GM12878 (cell line): Measurements from ENCODE around the gene CTSC. TPM values are rescaled to one million over a fixed set of nuclear protein-coding genes. Genes with fewer than 3 reads are reported as not detected.

Source experiments
- ATAC-seq: fragments of 200-7000 bp; cut with Tn5 transposase; 3 replicates; pipeline ENCODE4 v1.9.1; 2020; ENCODE audit warnings: mild to moderate bottlenecking, moderate library complexity
- BruUV-seq: library from RNA; stranded (reverse); fragments of 400-500 nt; replicated peaks from 2 replicates; lab custom pipeline; 2021; lab: Mats Ljungman, UMichigan
- CTCF ChIA-PET: fragments of 300-600 bp; sonication (Branson Sonifier 250); formaldehyde crosslinking; extraction: SDS; loops from one replicate; lab custom pipeline; 2021; ENCODE audit warnings: inconsistent platforms; lab: Yijun Ruan, JAX
- POLR2A ChIA-PET: fragments of 350-600 bp; formaldehyde crosslinking; extraction: SDS; loops from one replicate; lab custom pipeline; 2021; ENCODE audit warnings: inconsistent platforms; lab: Charles Lee
- RAD21 ChIA-PET: fragments of 300-600 bp; sonication (Branson Sonifier 250); formaldehyde crosslinking; loops from one replicate; lab custom pipeline; 2023; ENCODE audit warnings: antibody characterized with exemption; ENCODE audit not compliant: unreplicated experiment; lab: Charles Lee
- SMC1A ChIA-PET: fragments of 300-600 bp; sonication (Branson Sonifier 250); formaldehyde crosslinking; loops from one replicate; lab custom pipeline; 2023; ENCODE audit not compliant: unreplicated experiment, uncharacterized antibody; lab: Charles Lee
- DNase-seq: peaks from one replicate; pipeline ENCODE4 v3.0.0-alpha.2; 2011; ENCODE audit warnings: low read depth, low spot score
- FAIRE-seq: peaks from 3 replicates; lab custom pipeline; 2011; peaks lifted over from hg19 to GRCh38; lab: Jason Lieb, UNC
- H2AFZ ChIP-seq: 2 replicates; pipeline ENCODE4 v1.6.0; 2011; ENCODE audit warnings: low read depth, low read length, control low read depth; ENCODE audit not compliant: control insufficient read depth
- H3K27ac ChIP-seq: 2 replicates; pipeline ENCODE4 v1.5.1; 2011; ENCODE audit warnings: control low read depth; ENCODE audit not compliant: control insufficient read depth, insufficient read depth
- H3K27me3 ChIP-seq, 2 experiments: replicated peaks in 1 of 2; 2 replicates each; pipeline versions ENCODE4 v1.6.0 to v1.6.1; 2011; ENCODE audit warnings: low read length in 1 of 2; ENCODE audit not compliant: control insufficient read depth in 2 of 2, insufficient read depth in 2 of 2
- H3K36me3 ChIP-seq, 2 experiments: 2 replicates each; pipeline ENCODE4 v1.5.1; 2011; ENCODE audit warnings: low read length in 1 of 2; ENCODE audit not compliant: control insufficient read depth in 2 of 2, insufficient read depth in 2 of 2
- H3K4me1 ChIP-seq: 2 replicates; pipeline ENCODE4 v1.6.1; 2011; ENCODE audit warnings: mild to moderate bottlenecking, low read length, moderate library complexity, mixed read lengths; ENCODE audit not compliant: control insufficient read depth, insufficient read depth
- H3K4me2 ChIP-seq: 2 replicates; pipeline ENCODE4 v1.6.0; 2011; ENCODE audit warnings: control low read depth; ENCODE audit not compliant: control insufficient read depth, insufficient read depth
- H3K4me3 ChIP-seq: fragments of 200-600 bp; sonication (generic); 2 replicates; pipeline ENCODE4 v1.5.1; 2016
- H3K79me2 ChIP-seq: 2 replicates; pipeline ENCODE4 v1.6.0; 2011; ENCODE audit warnings: low read length; ENCODE audit not compliant: control insufficient read depth, insufficient read depth
- H3K9ac ChIP-seq: 2 replicates; pipeline ENCODE4 v1.8.0; 2011; ENCODE audit warnings: low read length, control low read depth, mixed read lengths; ENCODE audit not compliant: control insufficient read depth, insufficient read depth
- H3K9me3 ChIP-seq: replicated peaks from 3 replicates; pipeline ENCODE4 v1.5.1; 2011; ENCODE audit warnings: mild to moderate bottlenecking, low read length; ENCODE audit not compliant: control insufficient read depth, insufficient read depth
- H4K20me1 ChIP-seq: 2 replicates; pipeline ENCODE4 v1.6.0; 2011; ENCODE audit not compliant: control insufficient read depth, insufficient read depth
- BCL11A ChIP-seq: IDR thresholded peaks from 2 replicates; pipeline ENCODE4 v1.6.1; 2011; ENCODE audit warnings: low read depth, low read length
- BHLHE40 ChIP-seq, 2 experiments: fragments of 450-650 bp in 1 of 2; IDR thresholded peaks; 2 replicates each; pipeline ENCODE4 v1.6.1; 2011 to 2017; ENCODE audit warnings: low read depth in 2 of 2, borderline replicate concordance in 1 of 2, improper control_type of control experiment in 1 of 2, low read length in 1 of 2, mild to moderate bottlenecking in 1 of 2
- DPF2 ChIP-seq: fragments of 450-650 bp; IDR thresholded peaks from 2 replicates; pipeline ENCODE4 v1.6.1; 2017; ENCODE audit warnings: mild to moderate bottlenecking
- FOS ChIP-seq: IDR thresholded peaks from 3 replicates; pipeline ENCODE4 v1.6.1; 2011; ENCODE audit warnings: borderline replicate concordance; ENCODE audit not compliant: insufficient read length; ENCODE audit errors: extremely low read depth
- FOXM1 ChIP-seq: IDR thresholded peaks from 2 replicates; pipeline ENCODE4 v1.6.1; 2012; ENCODE audit warnings: low read depth, mild to moderate bottlenecking, inconsistent platforms, low read length, moderate library complexity
- HCFC1 ChIP-seq: fragments of 150-350 bp; IDR thresholded peaks from 2 replicates; pipeline ENCODE4 v1.6.1; 2014; ENCODE audit warnings: low read length
- IKZF2 ChIP-seq, 2 experiments: fragments of 450-650 bp; IDR thresholded peaks; 2 replicates each; pipeline ENCODE4 v1.6.1; 2017; ENCODE audit warnings: mild to moderate bottlenecking in 2 of 2, moderate library complexity in 2 of 2
- MEF2B ChIP-seq: fragments of 450-650 bp; IDR thresholded peaks from 2 replicates; pipeline ENCODE4 v1.6.1; 2018; ENCODE audit warnings: mild to moderate bottlenecking, moderate library complexity; ENCODE audit not compliant: partially characterized antibody, poor library complexity, severe bottlenecking
- MLLT1 ChIP-seq: fragments of 450-650 bp; IDR thresholded peaks from 2 replicates; pipeline ENCODE4 v1.6.1; 2016; ENCODE audit warnings: mild to moderate bottlenecking
- MTA2 ChIP-seq: fragments of 450-650 bp; IDR thresholded peaks from 2 replicates; pipeline ENCODE4 v1.6.1; 2016; ENCODE audit warnings: low read depth, mild to moderate bottlenecking, moderate library complexity
- MXI1 ChIP-seq: fragments of 150-350 bp; IDR thresholded peaks from 2 replicates; pipeline ENCODE4 v1.6.1; 2011; ENCODE audit warnings: low read depth, mild to moderate bottlenecking, inconsistent platforms, low read length, improper control_type of control experiment
- NBN ChIP-seq: fragments of 450-650 bp; IDR thresholded peaks from 2 replicates; pipeline ENCODE4 v1.6.1; 2016
- NR2C1 ChIP-seq: fragments of 450-650 bp; IDR thresholded peaks from 2 replicates; pipeline ENCODE4 v1.6.1; 2017; ENCODE audit warnings: antibody characterized with exemption, mild to moderate bottlenecking, moderate library complexity
- NR2F1 ChIP-seq: fragments of 450-650 bp; conservative IDR thresholded peaks from 2 replicates; pipeline ENCODE4 v1.6.1; 2017; ENCODE audit warnings: mild to moderate bottlenecking
- PAX8 ChIP-seq: fragments of 450-650 bp; IDR thresholded peaks from 2 replicates; pipeline ENCODE4 v1.6.1; 2017; ENCODE audit warnings: mild to moderate bottlenecking, moderate library complexity
- POU2F2 ChIP-seq: IDR thresholded peaks from 3 replicates; pipeline ENCODE4 v1.6.1; 2011; ENCODE audit warnings: low read depth, mild to moderate bottlenecking, low read length, borderline replicate concordance
- RELB ChIP-seq: fragments of 450-650 bp; IDR thresholded peaks from 2 replicates; pipeline ENCODE4 v1.6.1; 2017; ENCODE audit warnings: low read depth, mild to moderate bottlenecking, moderate library complexity
- RUNX3 ChIP-seq: IDR thresholded peaks from 2 replicates; pipeline ENCODE4 v1.6.1; 2012; ENCODE audit warnings: low read length, inconsistent platforms
- SREBF1 ChIP-seq: IDR thresholded peaks from 2 replicates; pipeline ENCODE4 v1.6.1; 2012; ENCODE audit warnings: mild to moderate bottlenecking, low read length
- ZNF384 ChIP-seq: IDR thresholded peaks from 2 replicates; pipeline ENCODE4 v1.6.1; 2012; ENCODE audit warnings: low read depth, mild to moderate bottlenecking, low read length, improper control_type of control experiment, borderline replicate concordance
- WGBS: methylation state at CpG from one replicate; pipeline ENCODE4 v1.1.6; 2016; ENCODE audit warnings: low lambda C conversion rate; ENCODE audit not compliant: insufficient replicate concordance, insufficient coverage; ENCODE audit errors: missing lambda C conversion rate; 5-methylcytosine and 5-hydroxymethylcytosine counted together
- in situ Hi-C: fragments of 300-500 bp; cut with MboI; formaldehyde crosslinking; loops from 9 replicates; pipeline ENCODE4 v1.14.3; 2018; ENCODE audit warnings: mixed read lengths
- intact Hi-C: fragments of 100-400 bp; cut with micrococcal nuclease; formaldehyde crosslinking; loops from one replicate; pipeline ENCODE4 v1.14.2; 2022; ENCODE audit not compliant: unreplicated experiment
- polyA plus RNA-seq, 11 experiments: library from polyadenylated mRNA; depleted of rRNA in 4 of 11; unstranded in 6 of 11; stranded (reverse) in 5 of 11; fragments of >200 nt; fragmentation: Nextera tagmentation in 4 of 11; fragmentation: Illumina TruSeq in 1 of 11; extraction: Ambion mirVana in 4 of 11; extraction: Trizol in 1 of 11; gene quantifications; 1 replicate in 1 of 11; 2 replicates in 10 of 11; pipeline versions ENCODE4 v1.2.1 to v1.2.3, GENCODE V29; 2011 to 2016; ENCODE audit warnings: inconsistent platforms in 2 of 11, missing spikeins in 2 of 11, low read depth in 1 of 11
- total RNA-seq, 4 experiments: library from RNA; depleted of rRNA in 3 of 4; stranded (reverse); fragments of >200 nt in 3 of 4; fragmentation: Illumina TruSeq in 1 of 4; extraction: Trizol in 1 of 4; gene quantifications; 2 replicates each; pipeline versions ENCODE4 v1.2.1 to v1.2.3, GENCODE V29; 2013 to 2021

Gene CTSC
- total and polyA plus RNA-seq, 10 of the 15 experiments (the other 5 are each of a cell fraction or from before 2014, with no cell fraction given): 289 to 1,123 (median 430) TPM

- peak; percentile 64; the same call in 1 of the 2 replicates for TF ChIP-seq MXI1
- TF ChIP-seq, all 136 proteins: peak for 17
Observed at GRCh38 chr11:88354912-88355311, 17.4 kb upstream of the CTSC start (continued).

- no peaks in the 10 kb centered on the region for H3K9me3 ChIP-seq
- FAIRE-seq (no peak), ATAC-seq (peak; percentile 70), DNase-seq (no peak)
- H3K27ac ChIP-seq: peak overlapping the region; percentile 83
- intact Hi-C loops: loop anchor here (1.0 kb wide), 1 partner anchor 17 kb away; the partner anchor contains the start of gene CTSC
- no peaks in the 10 kb centered on the region; a peak in 1 of 4 replicates for H3K36me3 ChIP-seq
- peaks cover 13% of the 10 kb centered on the region for H3K79me2 ChIP-seq
- H3K9ac ChIP-seq: peak overlapping the region; percentile 45
- POLR2A ChIA-PET: interaction anchor here (1.4 to 9.6 kb wide), 5 partner anchors 11 to 52 kb away, joined by 3 to 116 read pairs (median 28); partner anchors contain the start of gene CTSC
- H3K4me2 ChIP-seq: peak overlapping the region; percentile 61
- H4K20me1 ChIP-seq: no peaks in the 10 kb centered on the region
- H3K4me1 ChIP-seq: peaks cover 42% of the 10 kb centered on the region
- in situ Hi-C loops: no loop called here
- peak overlapping the region; percentile 51; the same call in 1 of the 2 replicates for H2AFZ ChIP-seq
- peak overlapping the region; percentile 17; the same call in 1 of the 2 replicates for H3K4me3 ChIP-seq
- CTCF ChIA-PET: interaction anchor here (1.0 to 6.5 kb wide), 13 partner anchors 8 to 190 kb away, joined by 3 to 42 read pairs (median 4); partner anchors contain the start of gene CTSC
- WGBS: 22% methylated on average over 4 of the region's 4 CpGs
- RAD21 ChIA-PET: interaction anchor here (1.1 to 11.0 kb wide), 10 partner anchors 9 to 250 kb away, joined by 3 to 299 read pairs (median 8); partner anchors contain the start of gene CTSC
- no peaks in the 10 kb centered on the region for H3K27me3 ChIP-seq
- SMC1A ChIA-PET: interaction anchor here (0.5 to 11.2 kb wide), 17 partner anchors 9 to 252 kb away, joined by 3 to 171 read pairs (median 8); partner anchors contain the start of gene CTSC
- no TSS peak for BruUV-seq
- TF ChIP-seq RUNX3 (peak; percentile 57), MLLT1 (no peak), MTA2 (peak; percentile 98), DPF2 (peak; percentile 86), BCL11A (peak; percentile 89), BHLHE40 (IDR thresholded peaks at IDR 0.05; ENCODE audit: borderline replicate concordance in 1 of 2, low read depth in 2 of 2, low read length in 1 of 2) (peak; percentile 84 to 87), NR2C1 (no peak), POU2F2 (peak; percentile 21; the same call in 1 of the 3 replicates), SREBF1 (0 out of 2 replicates have a peak, but pooled peaks have one; percentile 30), HCFC1 (no peak), FOS (no peak), ZNF384 (peak; percentile 40; the same call in 1 of the 2 replicates), RELB (peak; percentile 80; the same call in 1 of the 2 replicates), IKZF2 (IDR thresholded peaks at IDR 0.05) (peak; percentile 50 to 52; a peak in 3 of 4 replicates), NR2F1 (peak; percentile 39; the same call in 1 of the 2 replicates), FOXM1 (peak; percentile 50; the same call in 1 of the 2 replicates), NBN (peak; percentile 27; the same call in 1 of the 2 replicates), MEF2B (peak; percentile 67), PAX8 (no peak)
Observed at GRCh38 chr11:88353835-88354496, 16.4 kb upstream of the CTSC start.
